Neuronal stem cell (in vitro differentiated cells): Measurements from ENCODE around the gene SHC3.
A peak's percentile ranks its signal among the peaks of the same experiment; 100 is the strongest.

Experiments
- DNase-seq: peaks from one replicate; pipeline ENCODE4 v3.0.0-alpha.2; 2013; ENCODE audit warnings: low spot score
- H2AFZ ChIP-seq: one replicate; pipeline ENCODE4 v1.6.1; 2013; ENCODE audit warnings: mild to moderate bottlenecking, low read length, inconsistent platforms
- H2AK5ac ChIP-seq: 2 replicates; pipeline ENCODE4 v1.6.1; 2013; ENCODE audit warnings: low read depth, mild to moderate bottlenecking, inconsistent platforms, low read length, moderate library complexity, mixed read lengths
- H2BK120ac ChIP-seq: 2 replicates; pipeline ENCODE4 v1.6.1; 2013; ENCODE audit warnings: low read depth, mild to moderate bottlenecking, inconsistent platforms, low read length, moderate library complexity, mixed read lengths
- H2BK12ac ChIP-seq: one replicate; pipeline ENCODE4 v1.6.1; 2013; ENCODE audit warnings: low read length, inconsistent platforms
- H2BK15ac ChIP-seq: 2 replicates; pipeline ENCODE4 v1.6.1; 2013; ENCODE audit warnings: mild to moderate bottlenecking, low read length, inconsistent platforms, mixed read lengths
- H2BK5ac ChIP-seq: one replicate; pipeline ENCODE4 v1.6.1; 2013; ENCODE audit warnings: inconsistent platforms, mild to moderate bottlenecking, low read length, moderate library complexity
- H3K14ac ChIP-seq: one replicate; pipeline ENCODE4 v1.6.1; 2013; ENCODE audit warnings: low read length, inconsistent platforms
- H3K18ac ChIP-seq: 2 replicates; pipeline ENCODE4 v1.6.1; 2013; ENCODE audit warnings: low read length, inconsistent platforms
- H3K23ac ChIP-seq: 2 replicates; pipeline ENCODE4 v1.6.1; 2013; ENCODE audit warnings: low read depth, mild to moderate bottlenecking, mixed read lengths, low read length, inconsistent platforms; ENCODE audit not compliant: poor library complexity
- H3K27ac ChIP-seq: replicated peaks from 3 replicates; pipeline ENCODE4 v1.5.1; 2013; ENCODE audit warnings: low read length, inconsistent platforms
- H3K27me3 ChIP-seq, 3 experiments: 2 replicates each; pipeline ENCODE4 v1.6.1; 2013; ENCODE audit warnings: low read length in 3 of 3, mild to moderate bottlenecking in 2 of 3, inconsistent platforms in 1 of 3, low read depth in 1 of 3, mixed read lengths in 1 of 3, moderate library complexity in 1 of 3; ENCODE audit not compliant: control insufficient read depth in 3 of 3, insufficient read depth in 3 of 3
- H3K36me3 ChIP-seq, 2 donors: replicated peaks in 1 of 2; 2 replicates each; pipeline ENCODE4 v1.6.1; 2013; ENCODE audit warnings: low read length in 2 of 2; ENCODE audit not compliant: control insufficient read depth in 2 of 2, insufficient read depth in 2 of 2
- H3K4ac ChIP-seq: 2 replicates; pipeline ENCODE4 v1.6.1; 2013; ENCODE audit warnings: inconsistent platforms, mild to moderate bottlenecking, low read length, moderate library complexity
- H3K4me1 ChIP-seq, 2 donors: 1 replicate in 1 of 2; 2 replicates in 1 of 2; pipeline ENCODE4 v1.6.1; 2013; ENCODE audit warnings: low read length in 2 of 2, low read depth in 1 of 2; ENCODE audit not compliant: control insufficient read depth in 2 of 2, insufficient read depth in 1 of 2
- H3K4me2 ChIP-seq: one replicate; pipeline ENCODE4 v1.6.1; 2013; ENCODE audit warnings: mild to moderate bottlenecking, low read length, inconsistent platforms; ENCODE audit not compliant: insufficient read depth, poor library complexity, severe bottlenecking
- H3K4me3 ChIP-seq, 2 donors: 2 replicates each; pipeline ENCODE4 v1.5.1; 2013; ENCODE audit warnings: low read length in 2 of 2, mild to moderate bottlenecking in 2 of 2, inconsistent platforms in 1 of 2, moderate library complexity in 1 of 2
- H3K79me1 ChIP-seq: one replicate; pipeline ENCODE4 v1.6.1; 2013; ENCODE audit warnings: low read depth, mild to moderate bottlenecking, inconsistent platforms, low read length, moderate library complexity
- H3K9ac ChIP-seq: one replicate; pipeline ENCODE4 v1.6.1; 2013; ENCODE audit warnings: mild to moderate bottlenecking, low read depth, low read length, inconsistent platforms; ENCODE audit not compliant: poor library complexity
- H3K9me3 ChIP-seq, 2 donors: replicated peaks in 1 of 2; 2 replicates each; pipeline versions ENCODE3 to v1.6.1; 2013; ENCODE audit warnings: low read length in 2 of 2, mild to moderate bottlenecking in 2 of 2, inconsistent platforms in 1 of 2, low read depth in 1 of 2, mixed read lengths in 1 of 2, moderate library complexity in 1 of 2; ENCODE audit not compliant: control insufficient read depth in 2 of 2, insufficient read depth in 1 of 2
- H4K8ac ChIP-seq: one replicate; pipeline ENCODE4 v1.6.1; 2013; ENCODE audit warnings: low read depth, mild to moderate bottlenecking, inconsistent platforms, low read length, moderate library complexity
- H4K91ac ChIP-seq: one replicate; pipeline ENCODE4 v1.6.1; 2013; ENCODE audit warnings: low read length, low read depth, mild to moderate bottlenecking, inconsistent platforms; ENCODE audit not compliant: poor library complexity
- WGBS, 2 donors: extraction: QIAGEN DNeasy Blood & Tissue Kit; methylation state at CpG; one replicate each; pipeline ENCODE4 v1.1.7; 2013; ENCODE audit warnings: missing lambda C conversion rate in 2 of 2, mixed read lengths in 1 of 2; ENCODE audit not compliant: insufficient read length in 2 of 2, insufficient replicate concordance in 1 of 2; ENCODE audit errors: extremely low coverage in 2 of 2; 5-methylcytosine and 5-hydroxymethylcytosine counted together

SHC3 gene

DNA sequence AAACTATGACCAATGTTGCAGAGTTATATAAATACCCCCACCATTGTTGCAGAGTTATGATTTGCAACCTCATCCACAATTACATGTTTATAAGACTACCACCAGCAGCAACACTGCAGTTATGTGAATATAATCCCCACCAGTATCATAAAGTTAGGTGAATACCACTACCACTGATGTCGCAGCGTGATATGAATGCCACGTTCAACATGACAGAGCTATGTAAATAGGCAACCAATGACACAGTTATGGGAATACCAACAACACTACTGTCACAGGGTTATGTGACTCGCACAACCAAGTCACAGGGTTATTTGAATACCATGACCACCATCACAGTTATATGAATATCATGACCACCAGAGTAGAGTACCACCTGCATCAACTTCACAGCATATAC, 63.9 kb downstream of the SHC3 start:
- Histone ChIP-seq H3K79me1 (peaks cover 2% of the 10 kb centered on the region), H3K9ac (no peak overlapping the region), H2BK15ac (no peak overlapping the region), H4K91ac (no peak overlapping the region), H3K4me2 (no peak overlapping the region), H3K4me3 (no peak overlapping the region), H2BK120ac (no peak overlapping the region), H2AFZ (no peak overlapping the region), H3K27me3 (no peaks in the 10 kb centered on the region), H3K23ac (no peak overlapping the region), H4K8ac (no peak overlapping the region), H3K14ac (no peak overlapping the region), H3K18ac (no peak overlapping the region), H2BK5ac (no peak overlapping the region), H3K4ac (no peak overlapping the region), H3K36me3 (peaks cover under 1 to 2% of the 10 kb centered on the region in 2 donors), H3K4me1 (no peaks in the 10 kb centered on the region), H2AK5ac (no peak overlapping the region), H3K27ac (no peak overlapping the region), H2BK12ac (no peak overlapping the region), H3K9me3 (peaks cover 3 to 6% of the 10 kb centered on the region in 2 donors)
- no peak for DNase-seq
- no CpG with 5 or more reads among the region's 4 CpGs for WGBS, 2 donors

DNA sequence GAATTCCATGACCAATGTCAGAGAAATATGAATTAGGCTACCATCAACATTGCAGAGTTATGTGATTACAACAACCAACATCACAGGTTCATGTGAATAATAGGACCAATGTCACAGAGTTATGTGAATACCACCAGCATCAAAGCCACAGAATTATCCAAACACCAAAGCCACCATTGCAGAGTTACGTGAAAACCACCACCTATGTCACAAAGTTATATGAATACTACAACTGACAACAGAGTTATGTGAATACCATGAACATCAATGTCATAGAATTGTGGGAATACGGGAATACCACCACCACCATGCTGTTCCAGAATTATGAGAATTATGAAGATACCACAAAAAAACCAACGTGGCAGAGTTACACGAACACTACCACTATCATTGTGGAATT, 64.8 kb downstream of the SHC3 start:
- WGBS, 2 donors: no CpG with 5 or more reads among the region's 4 CpGs

DNA sequence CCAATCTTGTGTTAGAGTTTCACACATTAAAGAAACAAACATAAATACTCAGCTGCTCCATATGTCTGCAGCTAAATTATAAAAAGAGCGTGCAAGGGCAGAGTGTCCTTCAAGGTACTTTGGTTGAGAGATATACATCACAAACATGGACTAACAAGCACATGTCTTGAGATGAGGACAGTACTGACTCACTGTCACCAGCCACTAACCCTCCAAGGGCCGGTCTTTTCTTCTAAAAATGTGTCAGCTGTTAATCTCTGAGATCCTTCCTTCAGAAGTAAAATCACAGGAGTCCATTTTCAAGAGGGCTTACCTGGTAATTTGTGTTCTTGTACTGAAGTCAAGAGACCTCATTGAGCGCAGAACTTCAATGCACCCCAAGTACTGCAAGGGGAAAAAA, 66.4 kb downstream of the SHC3 start:
- H3K9ac ChIP-seq: no peak overlapping the region
- no peak overlapping the region for H2AFZ ChIP-seq
- no peak for DNase-seq
- H2BK12ac ChIP-seq: no peak overlapping the region
- no peak overlapping the region for H3K14ac ChIP-seq
- WGBS, 2 donors: no CpG with 5 or more reads among the region's 3 CpGs
- no peaks in the 10 kb centered on the region for H3K4me1 ChIP-seq
- H3K79me1 ChIP-seq: peaks cover 2% of the 10 kb centered on the region
- H3K9me3 ChIP-seq: peaks cover 0 to 11% of the 10 kb centered on the region in 2 donors
- H2BK5ac ChIP-seq: no peak overlapping the region
- H3K18ac ChIP-seq: no peak overlapping the region
- no peak overlapping the region for H2BK15ac ChIP-seq
- no peak overlapping the region for H3K27ac ChIP-seq
- no peak overlapping the region for H3K4me3 ChIP-seq
- H3K4me2 ChIP-seq: no peak overlapping the region
- no peak overlapping the region for H3K4ac ChIP-seq
- H2AK5ac ChIP-seq: no peak overlapping the region
- no peak overlapping the region for H2BK120ac ChIP-seq
- no peak overlapping the region for H4K91ac ChIP-seq
- peaks cover 6 to 27% of the 10 kb centered on the region in 2 donors for H3K36me3 ChIP-seq
- no peaks in the 10 kb centered on the region for H3K27me3 ChIP-seq
- no peak overlapping the region for H4K8ac ChIP-seq
- H3K23ac ChIP-seq: no peak overlapping the region

More for the DNA sequence above, 64.8 kb downstream of the SHC3 start:
- no peak overlapping the region for H3K4ac ChIP-seq
- H2AK5ac ChIP-seq: no peak overlapping the region
- no peak overlapping the region for H3K4me3 ChIP-seq
- no peak overlapping the region for H2BK15ac ChIP-seq
- H3K27me3 ChIP-seq: no peaks in the 10 kb centered on the region
- H3K18ac ChIP-seq: no peak overlapping the region
- peaks cover 2% of the 10 kb centered on the region for H3K79me1 ChIP-seq
- H2AFZ ChIP-seq: no peak overlapping the region
- no peak overlapping the region for H3K27ac ChIP-seq
- H3K4me2 ChIP-seq: no peak overlapping the region
- peaks cover 0 to 11% of the 10 kb centered on the region in 2 donors for H3K9me3 ChIP-seq
- no peak overlapping the region for H4K8ac ChIP-seq
- no peak overlapping the region for H3K23ac ChIP-seq
- DNase-seq: no peak
- no peak overlapping the region for H2BK5ac ChIP-seq
- no peak overlapping the region for H3K9ac ChIP-seq
- H3K4me1 ChIP-seq: no peaks in the 10 kb centered on the region
- no peak overlapping the region for H2BK12ac ChIP-seq
- no peak overlapping the region for H3K14ac ChIP-seq
- H2BK120ac ChIP-seq: no peak overlapping the region
- no peak overlapping the region for H4K91ac ChIP-seq
- H3K36me3 ChIP-seq: peaks cover 6 to 11% of the 10 kb centered on the region in 2 donors

DNA sequence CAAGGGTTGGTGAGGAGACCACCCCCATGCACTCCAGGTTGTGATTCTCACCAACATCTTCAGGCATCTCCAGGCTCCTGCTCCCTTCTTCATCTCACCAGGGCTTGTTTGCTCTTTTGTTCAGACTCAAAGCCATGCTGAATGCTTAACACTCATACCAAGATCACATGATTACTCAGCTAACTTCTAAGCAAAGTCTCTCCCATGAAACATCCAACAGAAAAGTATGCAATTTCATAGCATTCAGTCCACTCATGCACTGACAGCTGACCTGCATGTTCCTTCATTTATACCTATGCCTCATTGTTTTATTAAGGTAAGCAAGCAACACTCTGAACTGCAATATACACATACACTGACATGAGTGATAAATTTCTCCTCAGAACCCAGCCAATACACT, 69.0 kb downstream of the SHC3 start:
- Histone ChIP-seq H4K8ac (no peak overlapping the region), H3K79me1 (peaks cover under 1% of the 10 kb centered on the region), H3K9ac (no peak overlapping the region), H3K27ac (no peak overlapping the region), H2BK120ac (no peak overlapping the region), H3K9me3 (peaks cover 0 to 9% of the 10 kb centered on the region in 2 donors), H2BK12ac (no peak overlapping the region), H2BK5ac (no peak overlapping the region), H4K91ac (no peak overlapping the region), H2BK15ac (no peak overlapping the region), H3K27me3 (no peaks in the 10 kb centered on the region), H2AK5ac (no peak overlapping the region), H3K4me3 (peak overlapping the region in 1 of 2 donors; percentile 31), H2AFZ (no peak overlapping the region), H3K4me1 (no peaks in the 10 kb centered on the region), H3K14ac (no peak overlapping the region), H3K4ac (no peak overlapping the region), H3K23ac (no peak overlapping the region), H3K36me3 (peaks cover 6 to 52% of the 10 kb centered on the region in 2 donors), H3K4me2 (no peak overlapping the region), H3K18ac (no peak overlapping the region)
- no peak for DNase-seq
